NCI-H748 treated with DMSO at 0.1 percent for 48 hours (cell line): ENCODE data around the gene AQP2.
"Not testable (repeated sequence)": the region's sequence is repeated elsewhere in the genome, so short reads cannot be mapped to it uniquely, and the experiment has no call there.

ENCODE experiments used
- DNase-seq: peaks from one replicate; lab custom pipeline; 2025; lab: John Stamatoyannopoulos, UW

Gene AQP2

GRCh38 chr12:49969651-49970429 is 19.3 kb downstream of the AQP2 start:
- no peak for DNase-seq

- DNase-seq: no peak
These were observed 20.1 kb downstream of the AQP2 start for GRCh38 chr12:49970658-49971057.

- DNase-seq: no peak
These were observed 20.6 kb downstream of the AQP2 start for GRCh38 chr12:49971141-49971540.

GRCh38 chr12:49972129-49972528 is 21.6 kb downstream of the AQP2 start:
- no peak for DNase-seq

- DNase-seq: no peak
These were observed 22.3 kb downstream of the AQP2 start, which contains the start of gene AQP6 for GRCh38 chr12:49972641-49973360. Gene AQP6, plus strand, starts transcription at chr12:49972947. Its CDS starts 227 bp downstream, at chr12:49973174.

- DNase-seq: no peak
These were observed 22.9 kb downstream of the AQP2 start for GRCh38 chr12:49973361-49973830.

- no peak for DNase-seq
These were observed 23.7 kb downstream of the AQP2 start for GRCh38 chr12:49974231-49974675.

GRCh38 chr12:49974677-49975317 is 24.3 kb downstream of the AQP2 start:
- no peak for DNase-seq

GRCh38 chr12:49975318-49975761 is 24.8 kb downstream of the AQP2 start:
- no peak for DNase-seq

GRCh38 chr12:49976557-49976956 is 26.0 kb downstream of the AQP2 start:
- no peak for DNase-seq

- no peak for DNase-seq
These were observed 27.6 kb downstream of the AQP2 start for GRCh38 chr12:49978125-49978524.

GRCh38 chr12:49979016-49979586 is 28.6 kb downstream of the AQP2 start:
- DNase-seq: no peak

- no peak for DNase-seq
These were observed 29.3 kb downstream of the AQP2 start for GRCh38 chr12:49979791-49980190.

GRCh38 chr12:49980501-49981349 is 30.2 kb downstream of the AQP2 start:
- no peak for DNase-seq

- no peak for DNase-seq
These were observed 31.9 kb downstream of the AQP2 start for GRCh38 chr12:49982246-49983087.

- DNase-seq: no peak
These were observed 33.4 kb downstream of the AQP2 start for GRCh38 chr12:49983892-49984291.

- no peak for DNase-seq
These were observed 34.2 kb downstream of the AQP2 start for GRCh38 chr12:49984476-49985359.

GRCh38 chr12:49985981-49986380 is 35.4 kb downstream of the AQP2 start:
- no peak for DNase-seq

GRCh38 chr12:49986476-49986875 is 35.9 kb downstream of the AQP2 start:
- DNase-seq: not testable (repeated sequence)
